GM18873 (cell line): ENCODE results near the gene DHDH.
A peak's percentile ranks its signal among the peaks of the same experiment; 100 is the strongest.

Source experiments
- ATAC-seq: cut with Tn5 transposase; IDR thresholded peaks from one replicate; pipeline ENCODE4 v1.9.1; 2021; ENCODE audit warnings: mild to moderate bottlenecking, moderate library complexity, moderate number of reproducible peaks; ENCODE audit not compliant: unreplicated experiment, low FRiP score

DHDH gene

GRCh38 chr19:48965040-48965805 lies 31.7 kb downstream of the DHDH start, which contains the start of gene FTL:
FTL (plus strand) TSS chr19:48965309; CDS start chr19:48965508, 199 bp downstream.
- peak; percentile 46 for ATAC-seq

GRCh38 chr19:48965806-48966540 lies 32.5 kb downstream of the DHDH start:
- ATAC-seq = peak; percentile 25

GRCh38 chr19:48966541-48967345 lies 33.2 kb downstream of the DHDH start:
- no peak for ATAC-seq

- ATAC-seq = no peak
Observed at GRCh38 chr19:48967346-48968178, 34.1 kb downstream of the DHDH start.

- no peak for ATAC-seq
Observed at GRCh38 chr19:48968179-48968661, 34.7 kb downstream of the DHDH start.

GRCh38 chr19:48968813-48969218 lies 35.3 kb downstream of the DHDH start:
- ATAC-seq = no peak

GRCh38 chr19:48969276-48970138 lies 36.0 kb downstream of the DHDH start:
- no peak for ATAC-seq

- no peak for ATAC-seq
Observed at GRCh38 chr19:48970139-48970766, 36.8 kb downstream of the DHDH start.

- no peak for ATAC-seq
Observed at GRCh38 chr19:48970923-48971395, 37.5 kb downstream of the DHDH start.

- no peak for ATAC-seq
Observed at GRCh38 chr19:48975947-48976847, 42.7 kb downstream of the DHDH start.

GRCh38 chr19:48977061-48977460 lies 43.6 kb downstream of the DHDH start:
- no peak for ATAC-seq

GRCh38 chr19:48982280-48982679 lies 48.8 kb downstream of the DHDH start:
- no peak for ATAC-seq

GRCh38 chr19:48985711-48986110 lies 52.2 kb downstream of the DHDH start:
- ATAC-seq = no peak

- ATAC-seq = no peak
Observed at GRCh38 chr19:48986211-48986610, 52.7 kb downstream of the DHDH start.

GRCh38 chr19:48987323-48987722 lies 53.8 kb downstream of the DHDH start:
- ATAC-seq = no peak

GRCh38 chr19:48988286-48988685 lies 54.8 kb downstream of the DHDH start:
- no peak for ATAC-seq

GRCh38 chr19:48988860-48989259 lies 55.4 kb downstream of the DHDH start:
- ATAC-seq = no peak
